GM10266 (cell line): Measurements from ENCODE around the gene ADAMTS3.

ENCODE experiments used
- DNase-seq: peaks from one replicate; pipeline ENCODE4 v3.0.0; 2012; ENCODE audit errors: extremely low spot score
- CTCF ChIP-seq: IDR thresholded peaks from 2 replicates; pipeline ENCODE4 v1.5.1; 2012; ENCODE audit warnings: mild to moderate bottlenecking, low read depth; ENCODE audit not compliant: control insufficient read depth, insufficient read depth; ENCODE audit errors: missing control alignments

Gene ADAMTS3

GRCh38 chr4:72340803-72341431 lies 228.1 kb downstream of the ADAMTS3 start:
- no peak for DNase-seq
- TF ChIP-seq CTCF: no peak

GRCh38 chr4:72338060-72338459 lies 231.0 kb downstream of the ADAMTS3 start:
- no peak for TF ChIP-seq CTCF
- DNase-seq: peak; percentile 3

GRCh38 chr4:72330381-72330780 lies 238.6 kb downstream of the ADAMTS3 start:
- DNase-seq: no peak
- TF ChIP-seq CTCF: no peak

- peak; percentile 5 for DNase-seq
- peak; percentile 43 for TF ChIP-seq CTCF
Observed at GRCh38 chr4:72326692-72327632, 242.1 kb downstream of the ADAMTS3 start.

- DNase-seq: no peak
- TF ChIP-seq CTCF: no peak
Observed at GRCh38 chr4:72325215-72325614, 243.8 kb downstream of the ADAMTS3 start.

GRCh38 chr4:72323227-72323626 lies 245.8 kb downstream of the ADAMTS3 start:
- TF ChIP-seq CTCF: no peak
- DNase-seq: no peak
